Heart left ventricle (tissue), 13 donors: ENCODE data around the gene TMEM30B.

Experiments
- CTCF ChIP-seq, 12 donors: fragments of 200-600 bp; sonication (generic) in 4 of 12; IDR thresholded peaks; one replicate each; pipeline versions ENCODE4 v1.5.0 to v1.8.0; 2018 to 2022; ENCODE audit warnings: antibody characterized with exemption in 12 of 12, mild to moderate bottlenecking in 5 of 12
- POLR2A ChIP-seq, 2 donors: fragments of 450-650 bp; IDR thresholded peaks; one replicate each; pipeline ENCODE4 v1.6.1; 2017; ENCODE audit warnings: antibody characterized with exemption in 2 of 2, mild to moderate bottlenecking in 2 of 2, moderate library complexity in 2 of 2
- donor health status: ischemic (EF 13 %, LVEDD 7.1; RV severe dilation, severe dysfunction).
- donor health status: DM: no; HTN: yes; CAD: no.
- donor health status: DM: no; HTN: no; CAD: no.
- donor health status: ischemic (EF 25% LVEDD 6.9; RV normal size, moderate dysfunction).
- donor health status: ischemic (EF 25% LVEDD 5.7; RV mildly dilated, moderate dysfunction).
- donor health status: ischemic (EF 35%, LVEDD 5.7; RV mildly dilated, moderate dysfunction).
- donor health status: nonischemic (EF 11% LVEDD 7.7; RV severe dilation, severe dysfunction).
- donor health status: DM: yes; HTN: yes; CAD: no.
- donor health status: PGD.
- donor health status: ischemic (EF 29% LVEDD 5.4; RV normal size, mild dysfunction).
- donor health status: nonischemic (EF 23%, LVEDD 6.1; RV moderate dilation, normal function).

- TF ChIP-seq POLR2A (IDR thresholded peaks at IDR 0.05) (no peak), CTCF (IDR thresholded peaks at IDR 0.05) (no peak)
These were observed 24.2 kb downstream of the TMEM30B start for GRCh38 chr14:61256826-61257468.
